Stimulated activated CD8-positive, alpha-beta memory T cell treated with anti-CD3 and anti-CD28 coated beads, Interleukin-15, amount 100 ng/mL, for 48 hours (primary cell): ENCODE data around the gene PHC1.

Experiments
- DNase-seq, 2 donors: peaks; one replicate each; pipeline ENCODE4 v3.0.0-alpha.2; 2020; ENCODE audit warnings: low read depth in 2 of 2

The PHC1 gene

DNA sequence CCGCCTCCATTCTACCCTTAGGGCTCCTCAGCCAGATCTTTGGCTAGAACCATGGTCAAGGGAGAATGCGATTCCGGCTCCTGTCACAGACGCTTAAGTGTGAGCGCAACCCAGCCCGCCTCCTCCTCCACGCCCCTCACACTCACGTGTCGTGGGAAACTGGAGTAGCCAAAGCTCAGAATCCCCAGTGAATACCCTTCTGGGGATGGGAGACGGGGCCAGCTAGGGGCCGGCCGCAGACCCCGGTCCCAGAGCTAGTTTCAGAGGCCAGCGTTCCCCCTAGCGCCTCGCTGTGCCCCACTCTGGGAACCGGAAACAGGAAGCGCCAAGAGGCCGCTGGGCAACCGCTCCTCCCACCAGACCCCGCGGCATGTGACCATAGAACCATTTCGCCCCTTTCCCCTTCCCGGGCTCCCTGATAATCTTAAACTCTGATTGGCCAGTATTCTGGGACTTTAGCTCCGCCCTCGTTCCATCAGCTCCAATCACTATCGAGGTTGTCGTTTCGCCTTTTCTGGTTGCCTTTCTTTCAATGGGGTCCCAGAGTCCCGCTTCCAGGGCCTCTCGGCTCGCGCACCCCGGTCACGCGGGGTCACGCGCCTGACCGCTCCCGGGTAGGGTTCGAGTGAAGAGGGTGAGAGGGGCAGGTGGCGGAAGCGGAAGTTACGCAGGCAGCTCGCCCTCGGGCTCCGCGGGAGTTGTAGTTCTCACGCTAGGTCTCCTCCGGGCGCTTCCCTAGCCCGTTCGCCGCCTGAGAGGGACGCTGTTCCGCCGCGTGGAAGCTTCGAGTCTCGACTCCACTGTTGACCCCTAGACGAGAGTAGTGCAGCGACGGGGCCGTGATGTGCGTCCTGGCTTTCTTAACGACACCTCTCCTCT lies 35.3 kb downstream of the PHC1 start, which contains the start of gene M6PR:
TSS of gene M6PR (minus strand) at position 304 of the 879 bp plus-strand sequence. CDS start 3,241 bp downstream, outside the sequence.
- peak; percentile 90 to 93 for DNase-seq

DNA sequence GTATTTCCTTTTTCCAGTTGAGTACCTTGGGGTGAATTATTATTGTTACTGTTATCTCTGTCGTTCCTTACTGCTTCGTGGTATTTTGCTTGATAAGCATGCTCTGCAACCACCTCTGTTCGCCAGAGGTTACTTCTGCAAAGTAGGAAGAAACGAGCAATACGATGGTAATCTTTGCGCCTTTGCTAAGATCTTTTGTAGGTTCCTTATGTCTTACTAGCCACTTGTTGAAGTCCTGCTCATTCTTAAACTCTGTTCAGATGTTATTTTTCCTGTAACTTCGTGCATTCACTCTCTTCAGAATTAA lies 35.9 kb downstream of the PHC1 start:
- DNase-seq, result no peak

DNA sequence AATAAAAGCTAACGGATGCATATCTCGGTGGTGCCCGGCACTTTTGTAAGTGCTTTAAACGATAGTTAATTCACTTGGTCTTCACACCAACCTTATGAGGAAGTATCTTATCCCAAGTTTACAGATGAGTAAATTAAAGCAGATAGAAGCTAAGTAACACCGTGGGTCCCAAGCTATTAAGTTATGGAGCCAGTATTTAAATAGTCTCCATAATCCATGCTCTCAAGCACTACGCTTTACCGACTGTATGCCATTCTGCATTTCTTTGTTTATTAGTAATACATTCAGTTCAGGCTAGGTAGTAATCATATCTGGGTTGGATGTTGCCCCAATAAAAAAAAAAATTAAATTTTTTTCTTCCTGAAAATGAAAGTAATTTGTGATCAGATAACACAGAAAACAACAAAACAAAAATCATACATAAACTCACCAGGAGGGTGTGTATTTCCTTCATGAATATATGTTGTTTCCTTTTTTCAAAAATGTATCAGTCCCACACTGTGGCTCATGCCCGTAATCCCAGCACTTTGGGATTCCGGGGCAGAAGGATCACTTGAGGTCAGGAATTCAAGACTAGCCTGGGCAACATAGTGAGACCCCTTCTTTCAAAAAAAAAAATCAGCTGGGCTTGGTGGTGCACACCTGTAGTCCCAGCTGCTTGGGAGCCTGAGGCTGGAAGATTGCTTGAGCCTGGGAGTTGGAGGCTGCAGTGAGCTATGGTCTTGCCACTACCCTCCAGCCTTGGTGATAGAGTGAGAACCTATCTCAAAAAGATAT lies 36.6 kb downstream of the PHC1 start:
- DNase-seq, result no peak

DNA sequence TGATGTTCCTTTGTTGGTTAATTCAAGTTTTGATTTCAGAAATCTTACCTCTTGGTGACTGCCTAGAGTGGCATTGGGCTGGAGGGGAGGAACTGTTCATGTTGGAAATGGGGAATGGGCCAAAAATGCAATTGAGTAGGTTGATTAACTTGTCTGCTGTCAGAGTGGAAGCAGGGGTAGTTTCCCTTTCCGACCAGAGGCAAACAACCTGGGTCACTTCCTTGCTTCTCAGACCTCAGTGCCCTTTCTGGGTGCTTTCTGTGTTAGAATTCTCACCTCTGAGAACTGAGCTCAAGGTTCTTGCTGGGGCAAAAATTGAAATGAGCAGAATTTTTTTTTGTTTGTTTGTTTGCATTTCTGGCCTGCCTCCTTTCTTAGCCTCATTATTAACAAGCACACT lies 37.4 kb downstream of the PHC1 start:
- DNase-seq, result peak in 1 of 2 donors; percentile 38

DNA sequence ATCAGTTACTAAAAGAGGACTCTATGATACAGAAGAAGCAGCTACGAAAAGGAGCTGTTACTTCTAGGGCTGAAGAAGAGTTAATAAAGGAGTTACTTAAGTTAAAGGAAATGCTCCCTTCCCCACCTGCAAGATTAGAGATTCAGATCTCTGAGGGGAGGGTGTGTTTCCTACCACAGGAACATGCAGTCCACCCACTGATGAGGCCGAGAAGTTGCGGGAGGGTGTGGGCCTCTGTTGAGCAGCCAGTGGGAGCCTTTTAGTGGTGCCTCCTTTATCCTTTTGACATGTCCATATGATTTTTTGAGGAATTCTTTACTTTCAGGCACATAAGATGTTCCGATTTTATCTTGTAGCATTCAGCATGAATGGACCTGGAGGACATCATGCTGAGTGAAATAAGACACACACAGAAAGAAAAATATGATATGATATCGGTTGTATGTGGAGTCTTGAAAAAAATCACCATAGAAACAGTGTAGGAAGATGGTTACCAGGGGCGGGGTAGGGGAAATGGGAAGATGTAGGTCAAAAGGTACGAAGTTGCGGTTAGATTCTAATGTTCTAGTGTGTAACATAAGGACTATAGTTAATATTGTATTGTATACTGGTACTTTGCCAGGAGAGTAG lies 39.6 kb downstream of the PHC1 start:
- DNase-seq, result peak in 1 of 2 donors; percentile 27

DNA sequence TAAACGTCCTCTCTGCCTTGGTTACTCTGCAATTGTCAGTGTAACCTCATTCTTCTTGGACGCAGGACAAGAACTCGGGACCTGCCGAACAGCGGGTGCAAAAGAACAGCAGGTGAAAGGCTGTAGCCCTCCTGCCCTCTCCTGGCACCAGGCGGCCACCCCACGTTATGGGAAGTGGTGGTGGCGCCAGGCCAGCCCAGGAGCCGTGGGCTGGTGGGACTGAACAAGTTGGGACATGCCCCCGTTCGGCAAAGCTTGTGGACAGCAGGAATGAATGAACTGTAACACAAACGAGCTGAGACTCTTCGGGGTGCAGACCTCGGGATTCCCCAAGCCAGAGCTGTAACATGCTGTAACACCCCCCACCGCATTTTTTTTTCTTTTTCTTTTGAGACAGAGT lies 41.8 kb downstream of the PHC1 start:
- DNase-seq, result no peak

DNA sequence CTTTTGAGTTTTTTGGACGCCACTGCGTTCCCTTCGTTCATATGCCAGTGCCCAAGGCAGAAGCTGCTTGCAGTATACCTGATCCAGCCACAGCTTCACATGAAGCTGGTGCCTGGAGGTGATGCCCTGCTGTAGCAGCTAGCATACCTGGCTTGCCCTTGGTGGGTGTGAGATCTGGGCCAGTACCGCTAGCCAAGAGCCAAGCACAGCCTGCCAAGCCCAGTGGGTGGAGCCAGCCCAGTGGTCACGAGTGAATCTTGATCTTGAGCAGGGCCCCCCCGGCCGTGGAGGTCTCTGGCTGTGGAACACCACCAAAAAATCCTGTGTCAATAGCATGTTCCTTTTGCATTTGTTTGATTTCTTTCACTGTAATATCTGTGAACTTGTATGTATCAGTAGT lies 42.5 kb downstream of the PHC1 start:
- no peak for DNase-seq

DNA sequence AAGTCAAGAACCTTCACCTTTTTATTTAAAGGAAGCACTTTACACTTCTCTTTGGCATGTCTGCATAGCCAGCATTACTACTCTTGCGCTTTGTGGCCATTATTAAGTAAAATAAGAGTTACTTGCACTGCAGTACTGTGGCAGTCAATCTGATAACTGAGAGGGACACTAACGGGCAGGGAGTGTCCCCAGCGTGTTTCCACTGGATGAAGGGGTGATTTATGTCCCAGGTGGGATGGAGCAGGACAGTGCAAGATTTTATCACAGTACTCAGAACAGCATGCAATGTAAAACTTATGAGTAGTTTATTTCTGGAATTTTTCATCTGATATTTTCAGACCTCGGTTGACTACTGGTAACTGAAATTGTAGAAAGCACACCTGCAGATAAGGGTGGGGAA lies 43.3 kb downstream of the PHC1 start:
- DNase-seq, result no peak

DNA sequence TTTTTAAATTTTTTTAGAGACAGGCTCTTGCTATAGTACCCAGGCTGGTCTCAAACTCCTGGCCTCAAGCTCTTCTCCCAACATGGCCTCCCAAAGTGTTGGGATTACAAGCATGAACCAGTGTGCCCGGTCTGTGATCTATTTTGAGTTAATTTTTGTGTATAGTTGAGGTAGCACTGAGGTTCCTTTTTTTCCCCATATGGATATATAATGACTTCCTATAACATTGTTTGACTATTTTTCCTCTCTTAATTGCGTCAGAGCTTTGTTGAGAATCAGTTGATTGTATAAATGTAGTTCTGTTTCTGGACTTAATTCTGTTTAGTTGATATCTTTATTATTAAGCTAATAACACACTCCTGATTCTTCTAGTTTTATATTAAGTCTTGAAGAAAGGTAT lies 43.8 kb downstream of the PHC1 start:
- DNase-seq, result no peak

DNA sequence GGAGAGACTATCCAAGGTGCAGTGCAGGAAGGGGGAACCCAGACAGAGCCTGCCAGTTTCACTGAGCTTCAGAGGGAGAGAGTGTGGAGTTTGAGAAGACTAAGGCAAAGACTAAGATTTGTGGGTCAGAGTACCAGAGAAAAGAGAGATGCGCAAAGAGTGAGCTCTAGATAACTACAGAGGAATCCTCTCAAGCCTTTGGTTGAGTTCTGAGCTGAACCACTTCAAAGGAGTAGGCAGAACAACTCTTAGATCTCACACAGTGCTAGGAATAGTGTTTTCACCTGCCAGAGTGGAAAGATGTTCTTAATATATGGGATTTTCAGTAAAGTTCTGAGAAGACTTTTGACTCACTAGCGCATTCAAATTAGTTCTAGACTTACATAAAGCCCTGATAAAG lies 45.9 kb downstream of the PHC1 start:
- no peak for DNase-seq

DNA sequence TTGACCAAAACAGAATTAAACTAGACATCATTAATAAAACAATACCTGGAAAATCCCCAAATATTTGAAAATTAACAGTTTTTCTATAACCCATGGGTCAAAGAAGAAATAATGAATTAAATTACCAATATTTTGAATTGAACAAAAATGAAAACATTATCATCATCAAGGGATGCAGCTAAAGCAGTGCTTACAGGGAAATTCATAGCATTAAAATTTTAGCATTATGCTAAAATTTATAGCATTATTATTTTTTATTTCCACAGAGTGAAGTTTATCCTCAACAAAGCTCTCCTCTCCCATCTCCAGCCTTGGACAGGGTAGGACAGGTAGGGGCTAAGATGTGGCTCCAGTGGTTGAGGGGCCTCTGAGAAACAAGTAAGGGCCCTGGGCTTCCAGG lies 54.5 kb downstream of the PHC1 start:
- DNase-seq, result no peak

DNA sequence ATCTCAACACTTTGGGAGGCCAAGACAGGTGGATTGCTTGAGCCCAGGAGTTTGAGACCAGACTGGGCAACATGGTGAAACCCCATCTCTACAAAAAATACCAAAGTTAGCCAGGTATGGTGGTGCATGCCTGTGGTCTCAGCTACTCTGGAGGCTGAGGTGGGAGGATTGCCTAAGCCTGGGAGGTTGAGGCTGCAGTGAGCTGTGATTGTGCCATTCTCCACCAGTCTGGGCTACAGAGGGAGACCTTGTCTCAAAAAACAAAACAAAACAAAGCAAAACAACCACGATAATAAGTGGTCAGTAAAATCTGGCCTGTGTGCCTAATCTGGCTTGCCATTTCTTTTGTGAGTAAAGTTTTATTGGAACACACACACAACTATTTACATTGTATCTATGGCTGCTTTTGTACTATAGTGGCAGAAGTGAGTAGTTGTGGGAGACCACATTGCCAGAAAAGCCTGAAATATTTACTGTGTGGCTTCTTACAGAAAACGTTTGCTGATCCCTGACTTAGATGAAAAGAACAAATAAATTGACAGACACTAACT lies 55.6 kb downstream of the PHC1 start:
- no peak for DNase-seq

DNA sequence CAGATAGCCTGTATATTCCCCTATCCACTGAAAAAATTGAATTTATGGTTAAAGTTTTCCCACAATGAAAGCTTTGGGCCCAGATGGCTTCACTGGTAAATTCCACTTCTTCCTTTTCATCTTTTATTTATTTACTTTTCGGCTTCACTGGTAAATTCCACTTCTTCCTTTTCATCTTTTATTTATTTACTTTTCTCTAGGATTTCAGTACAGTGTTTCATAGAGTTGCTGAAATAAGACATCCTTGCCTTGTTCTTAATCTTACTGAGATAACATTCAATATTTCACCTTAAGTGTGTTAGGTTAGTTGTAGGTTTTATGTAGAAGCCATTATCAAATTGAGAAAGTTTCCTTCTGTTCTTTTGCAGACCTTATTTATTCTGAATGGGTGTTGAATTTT lies 56.1 kb downstream of the PHC1 start:
- no peak for DNase-seq

DNA sequence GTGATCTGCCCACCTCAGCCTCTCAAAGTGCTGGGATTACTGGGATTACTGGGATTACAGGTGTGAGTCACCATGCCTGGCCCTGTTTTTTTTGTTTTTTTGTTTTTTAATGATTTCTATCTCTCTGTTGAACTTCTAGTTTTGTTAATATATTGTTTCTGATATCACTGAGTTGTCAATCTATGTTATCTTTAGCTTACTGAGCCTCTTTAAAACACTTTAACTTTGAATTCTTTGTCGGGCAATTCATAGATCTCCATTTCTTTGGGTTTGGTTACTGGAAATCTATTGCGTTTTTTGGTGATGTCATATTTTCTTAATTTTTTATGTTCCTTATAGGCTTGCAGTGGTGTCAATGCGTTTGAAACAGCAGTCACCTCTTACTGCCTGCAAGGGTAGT lies 65.8 kb downstream of the PHC1 start:
- DNase-seq, result no peak

DNA sequence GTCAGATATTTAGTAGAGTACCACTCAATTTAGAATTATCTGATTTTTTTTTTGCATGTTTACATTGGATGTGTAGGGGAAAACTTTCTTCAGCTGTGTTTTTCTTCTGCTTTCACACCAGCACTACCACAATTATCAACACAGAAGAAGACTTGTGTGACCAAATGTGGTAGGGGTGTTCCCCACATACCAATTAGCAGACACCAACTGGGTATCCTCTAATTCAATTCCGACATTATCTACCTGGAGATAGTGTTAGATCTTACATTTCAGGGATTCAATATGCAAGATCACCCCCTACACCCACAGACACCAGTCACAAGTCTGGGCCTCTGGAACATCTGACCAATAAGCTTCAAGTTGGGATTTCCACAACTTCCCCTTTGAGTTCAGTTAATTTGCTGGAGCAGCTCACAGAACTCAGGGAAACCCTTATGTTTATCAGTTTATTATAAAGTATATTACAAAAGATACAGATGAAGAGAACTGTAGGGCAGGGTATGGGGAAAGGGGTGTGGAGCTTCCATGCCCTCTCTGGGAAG lies 71.0 kb downstream of the PHC1 start:
- DNase-seq, result no peak

DNA sequence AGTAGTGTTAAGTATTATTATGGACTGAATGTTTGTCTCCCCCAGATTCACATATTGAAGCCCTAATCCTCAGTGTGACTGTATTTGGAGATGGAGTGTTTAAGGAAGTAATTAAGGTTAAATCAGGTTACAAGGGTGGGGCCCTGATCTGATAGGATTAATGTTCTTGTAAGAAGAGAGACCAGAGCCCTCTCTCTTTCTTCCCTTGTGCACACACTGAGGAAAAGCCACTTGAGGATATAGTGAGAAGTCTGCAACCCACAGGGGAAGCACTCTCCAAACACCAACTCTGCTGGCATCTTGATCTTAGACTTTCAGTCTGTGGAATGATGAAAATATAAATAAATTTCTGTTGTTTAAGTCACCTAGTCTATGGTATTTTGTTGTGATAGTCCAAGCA lies 72.9 kb downstream of the PHC1 start:
- DNase-seq, result no peak

DNA sequence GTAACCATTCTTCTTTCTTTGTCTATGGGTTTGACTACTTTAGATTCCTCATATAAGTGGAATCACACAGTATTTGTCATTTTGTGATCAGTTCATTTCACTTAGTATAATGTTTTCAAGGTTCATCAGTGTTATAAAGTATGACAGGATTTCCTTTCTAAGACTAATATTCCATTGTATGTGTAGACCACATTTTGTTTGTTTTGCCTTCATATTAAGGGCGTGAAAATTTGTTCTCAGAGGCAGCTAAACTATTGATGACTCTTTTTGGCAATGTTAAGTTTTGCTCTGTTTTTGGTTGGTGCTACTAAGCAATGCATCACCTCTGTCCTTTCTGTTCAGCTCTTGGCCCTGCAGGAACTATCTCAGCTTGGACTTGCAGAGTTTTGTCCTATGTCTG lies 73.4 kb downstream of the PHC1 start:
- DNase-seq, result no peak

DNA sequence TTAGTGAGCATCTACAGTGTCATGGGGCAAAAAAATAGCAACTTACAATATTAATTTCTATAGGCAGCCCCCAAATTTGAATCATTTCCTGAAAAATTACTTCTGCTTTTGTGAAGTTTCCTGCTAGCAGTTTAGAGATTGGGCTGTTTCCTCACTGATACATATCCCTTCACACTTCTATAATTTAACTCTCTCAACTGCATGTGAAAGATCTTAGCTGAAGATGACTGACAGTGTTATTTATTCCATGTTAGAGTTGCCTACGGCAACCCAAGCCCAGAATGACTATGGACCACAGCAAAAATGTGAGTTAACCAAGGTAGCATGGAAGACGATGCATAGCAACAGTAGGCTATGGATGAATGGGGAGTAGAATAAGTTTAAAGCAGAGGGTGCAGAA lies 75.1 kb downstream of the PHC1 start, which contains the start of gene KLRG1:
TSS of gene KLRG1 (plus strand) at position 134 of the 400 bp plus-strand sequence. CDS start at position 224, 90 bp downstream.
- no peak for DNase-seq
